Mucosa of descending colon (tissue), 3 donors: ENCODE measurements around the gene TRERF1. TPM values are rescaled to one million over a fixed set of nuclear protein-coding genes. Genes with fewer than 3 reads are reported as not detected.

Source experiments
- ATAC-seq: fragments of 200-7000 bp; cut with Tn5 transposase; one replicate; pipeline ENCODE4 v1.9.1; 2020; ENCODE audit warnings: mild to moderate bottlenecking, moderate library complexity
- DNase-seq, 3 donors: peaks; one replicate each; pipeline ENCODE4 v3.0.0-alpha.2; 2020
- H3K36me3 ChIP-seq: fragments of 200-600 bp; one replicate; pipeline ENCODE4 v1.8.0; 2021; ENCODE audit warnings: low read depth, mild to moderate bottlenecking
- H3K4me1 ChIP-seq: fragments of 200-600 bp; one replicate; pipeline ENCODE4 v1.8.0; 2021; ENCODE audit warnings: low read depth, mild to moderate bottlenecking
- H3K4me3 ChIP-seq: fragments of 200-600 bp; one replicate; pipeline ENCODE4 v1.8.0; 2021; ENCODE audit warnings: mild to moderate bottlenecking
- H3K9me3 ChIP-seq: fragments of 200-600 bp; one replicate; pipeline ENCODE4 v1.8.0; 2021; ENCODE audit warnings: mild to moderate bottlenecking
- intact Hi-C, 2 donors: fragments of 100-400 bp; cut with DNase I in 1 of 2; cut with micrococcal nuclease in 1 of 2; formaldehyde crosslinking; loops; one replicate each; pipeline versions ENCODE4 v1.11.0 to v1.11.1; 2022; cut with DNase I, micrococcal nuclease
- total RNA-seq, 3 donors: library from RNA; stranded (reverse); fragmentation: NEBNext Ultra II Directional in 2 of 3; extraction: Animal tissue kit (Norgen Biotek cat#: 25700) in 2 of 3; gene quantifications; one replicate each; pipeline versions ENCODE4 v1.2.1 to v1.2.4, GENCODE V29; 2021 to 2023
- TF ChIP-seq, protein P1 (sequence below): fragments of 200-600 bp; IDR thresholded peaks from one replicate; pipeline ENCODE4 v1.8.0; 2022; ENCODE audit warnings: antibody characterized with exemption, mild to moderate bottlenecking
- donor health status: DM: no; HTN: no; CAD: no; lungs with moderate emphysema.
- donor health status: DM: no; HTN: no; CAD: no.
- donor health status: DM: no; HTN: yes; CAD: no.

TRERF1 gene
- total RNA-seq, 3 donors from 2014 or later = 2.8 to 11.2 (median 3.8) TPM

DNA sequence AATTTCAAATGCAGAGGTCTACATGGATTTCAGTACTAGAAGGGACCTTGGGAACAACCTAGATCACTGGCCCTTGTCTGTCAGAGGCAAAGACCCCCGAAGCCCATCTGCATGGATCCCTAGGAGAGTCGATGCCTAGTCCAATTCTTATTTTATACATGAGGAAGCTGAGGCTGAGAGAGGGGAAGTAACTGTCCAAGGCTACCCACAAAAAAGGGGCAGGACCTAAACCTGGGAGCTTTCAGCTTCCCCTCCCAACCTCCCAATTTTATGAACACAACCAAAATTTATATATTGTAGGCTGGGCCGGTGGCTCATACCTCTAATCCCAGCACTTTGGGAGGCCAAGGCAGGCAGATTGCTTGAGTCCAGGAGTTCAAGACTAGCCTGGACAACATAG, 73.2 kb downstream of the TRERF1 start:
- no peaks in the 10 kb centered on the region for H3K9me3 ChIP-seq
- no peaks in the 10 kb centered on the region for H3K36me3 ChIP-seq
- no peak overlapping the region for H3K4me3 ChIP-seq
- no peaks in the 10 kb centered on the region for H3K4me1 ChIP-seq
- no peak for DNase-seq
- ATAC-seq = no peak
- TF ChIP-seq, protein P1, sequence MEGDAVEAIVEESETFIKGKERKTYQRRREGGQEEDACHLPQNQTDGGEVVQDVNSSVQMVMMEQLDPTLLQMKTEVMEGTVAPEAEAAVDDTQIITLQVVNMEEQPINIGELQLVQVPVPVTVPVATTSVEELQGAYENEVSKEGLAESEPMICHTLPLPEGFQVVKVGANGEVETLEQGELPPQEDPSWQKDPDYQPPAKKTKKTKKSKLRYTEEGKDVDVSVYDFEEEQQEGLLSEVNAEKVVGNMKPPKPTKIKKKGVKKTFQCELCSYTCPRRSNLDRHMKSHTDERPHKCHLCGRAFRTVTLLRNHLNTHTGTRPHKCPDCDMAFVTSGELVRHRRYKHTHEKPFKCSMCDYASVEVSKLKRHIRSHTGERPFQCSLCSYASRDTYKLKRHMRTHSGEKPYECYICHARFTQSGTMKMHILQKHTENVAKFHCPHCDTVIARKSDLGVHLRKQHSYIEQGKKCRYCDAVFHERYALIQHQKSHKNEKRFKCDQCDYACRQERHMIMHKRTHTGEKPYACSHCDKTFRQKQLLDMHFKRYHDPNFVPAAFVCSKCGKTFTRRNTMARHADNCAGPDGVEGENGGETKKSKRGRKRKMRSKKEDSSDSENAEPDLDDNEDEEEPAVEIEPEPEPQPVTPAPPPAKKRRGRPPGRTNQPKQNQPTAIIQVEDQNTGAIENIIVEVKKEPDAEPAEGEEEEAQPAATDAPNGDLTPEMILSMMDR = no peak
- intact Hi-C loops = no loop called here

DNA sequence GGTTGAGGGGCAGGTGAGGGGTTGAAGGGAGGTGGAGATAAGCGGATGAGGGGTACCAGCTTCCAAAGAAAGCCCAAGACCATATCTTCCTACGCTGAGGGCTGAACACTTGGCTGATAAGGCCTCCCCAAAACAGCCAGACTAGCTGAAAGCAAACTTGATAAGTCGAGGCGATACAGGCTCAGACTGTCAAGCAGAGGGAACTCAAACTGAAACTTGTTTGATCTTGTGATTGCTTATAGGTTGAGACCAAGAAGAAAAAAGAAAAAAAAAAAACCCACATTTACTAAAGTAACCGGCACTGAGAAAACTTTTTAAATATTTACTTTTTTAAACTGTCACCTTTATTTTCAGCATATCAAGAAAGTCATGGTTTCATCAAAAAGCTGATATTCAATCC, 73.6 kb downstream of the TRERF1 start:
- Histone ChIP-seq H3K4me1 (no peaks in the 10 kb centered on the region), H3K9me3 (no peaks in the 10 kb centered on the region), H3K4me3 (no peak overlapping the region), H3K36me3 (no peaks in the 10 kb centered on the region)
- ATAC-seq = peak; percentile 21
- no peak for DNase-seq
- intact Hi-C loops = no loop called here
- TF ChIP-seq, protein P1 = no peak

DNA sequence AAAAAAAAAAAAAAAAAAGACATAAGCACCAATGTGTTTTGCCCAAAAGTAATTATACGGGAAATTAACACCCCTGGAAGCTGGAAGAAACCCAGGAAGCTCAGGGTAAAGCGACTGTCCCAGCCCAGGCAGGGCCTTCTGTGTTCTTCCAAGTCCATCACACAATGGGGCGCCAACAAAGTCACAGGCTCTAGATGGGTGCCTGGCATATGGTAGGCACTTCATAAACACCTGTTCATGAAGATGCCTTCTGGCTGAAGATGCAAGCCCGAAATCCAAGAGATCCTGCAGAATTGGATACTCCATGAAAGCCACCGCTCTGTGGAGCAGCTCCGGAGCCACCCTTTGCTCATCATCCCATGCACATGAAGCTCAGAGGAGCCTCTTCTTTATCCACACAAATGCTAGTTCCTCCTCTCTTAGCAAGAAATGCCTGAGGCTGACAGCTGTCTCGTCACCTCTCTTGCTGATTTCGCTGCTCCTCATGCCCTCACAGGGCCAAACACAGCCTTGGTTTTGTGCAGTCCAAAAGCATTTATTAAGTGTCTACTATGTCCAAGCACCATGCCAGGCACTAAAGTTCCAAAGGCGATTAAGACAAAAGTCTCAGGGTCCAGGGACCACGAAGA, 76.6 kb downstream of the TRERF1 start:
- ATAC-seq = no peak
- Histone ChIP-seq H3K9me3 (no peaks in the 10 kb centered on the region), H3K4me3 (no peak overlapping the region), H3K36me3 (no peaks in the 10 kb centered on the region), H3K4me1 (no peaks in the 10 kb centered on the region)
- TF ChIP-seq, protein P1 = no peak
- no peak for DNase-seq
- intact Hi-C loops = no loop called here

DNA sequence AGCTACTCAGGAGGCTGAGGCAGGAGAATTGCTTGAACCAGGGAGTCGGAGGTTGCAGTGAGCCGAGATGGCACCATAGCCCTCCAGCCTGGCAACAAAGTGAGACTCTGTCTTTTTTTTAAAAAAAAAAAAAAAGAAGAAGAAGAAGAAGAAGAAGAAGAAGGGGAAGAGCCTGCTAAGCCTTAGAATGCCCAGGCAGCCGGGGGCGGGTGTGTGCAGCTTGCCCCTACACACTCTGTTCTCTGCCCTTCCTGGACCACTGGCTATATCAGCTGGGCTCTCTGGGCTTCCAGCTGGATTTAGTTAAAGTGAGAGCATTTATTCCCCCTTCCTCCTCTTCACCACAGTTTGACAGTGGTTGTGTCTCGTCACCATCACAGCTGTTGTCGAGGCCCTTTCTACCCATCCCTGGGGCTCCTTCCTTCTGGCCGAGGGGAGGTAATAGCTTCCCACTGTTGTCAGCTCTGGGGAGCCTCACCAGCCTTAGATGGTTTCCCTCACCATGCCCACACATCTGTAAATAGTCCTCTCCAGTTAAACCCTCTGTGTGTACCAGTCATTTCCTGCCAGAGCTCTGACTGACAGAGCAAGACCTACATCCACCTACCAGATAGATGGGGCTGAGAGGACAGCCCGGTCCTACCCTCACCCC, 77.6 kb downstream of the TRERF1 start:
- Histone ChIP-seq H3K9me3 (no peaks in the 10 kb centered on the region), H3K4me1 (peaks cover 6% of the 10 kb centered on the region), H3K36me3 (no peaks in the 10 kb centered on the region), H3K4me3 (no peak overlapping the region)
- TF ChIP-seq, protein P1 = no peak
- intact Hi-C loops = no loop called here
- peak; percentile 44 for ATAC-seq
- no peak for DNase-seq

DNA sequence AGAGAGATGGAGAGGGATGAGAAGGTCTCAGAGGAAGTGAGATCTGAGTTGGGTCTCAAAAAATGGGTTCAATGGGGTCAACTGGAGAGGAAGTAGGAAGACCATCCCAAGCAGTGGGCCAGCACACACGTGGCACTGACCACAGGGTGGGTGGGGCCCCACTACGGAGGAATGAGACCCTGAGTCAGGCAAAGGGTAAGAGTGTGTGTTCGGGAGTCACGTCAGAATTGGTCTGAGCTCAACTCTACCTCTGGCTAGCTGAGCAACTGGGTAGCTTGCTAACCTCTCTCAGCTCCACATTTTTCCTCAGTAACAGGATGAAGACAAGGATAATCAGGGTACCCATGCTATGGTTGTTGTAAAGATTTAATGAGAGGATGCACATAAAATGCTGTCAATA, 79.0 kb downstream of the TRERF1 start:
- Histone ChIP-seq H3K9me3 (no peaks in the 10 kb centered on the region), H3K4me3 (no peak overlapping the region), H3K36me3 (no peaks in the 10 kb centered on the region), H3K4me1 (peaks cover 9% of the 10 kb centered on the region)
- ATAC-seq (no peak), DNase-seq (no peak)
- intact Hi-C loops = no loop called here
- TF ChIP-seq, protein P1 = no peak
